Sciatic nerve (tissue), 2 donors: ENCODE results near the gene IGSF9B. TPM values are rescaled to one million over a fixed set of nuclear protein-coding genes. Genes with fewer than 3 reads are reported as not detected.

Experiments
- ATAC-seq: fragments of 200-7000 bp; cut with Tn5 transposase; one replicate; pipeline ENCODE4 v1.9.1; 2020; ENCODE audit warnings: mild to moderate bottlenecking, moderate library complexity
- DNase-seq: peaks from one replicate; pipeline ENCODE4 v3.0.0-alpha.2; 2020; ENCODE audit warnings: low spot score
- intact Hi-C: fragments of 100-400 bp; cut with DNase I; formaldehyde crosslinking; loops from one replicate; pipeline ENCODE4 v1.14.2; 2022
- total RNA-seq: library from RNA; stranded (reverse); fragmentation: NEBNext Ultra II Directional; extraction: Animal tissue kit (Norgen Biotek cat#: 25700); gene quantifications from one replicate; pipeline ENCODE4 v1.2.1, GENCODE V29; 2021
- donor health status: DM: no; HTN: no; CAD: no.
- donor health status: DM: no; HTN: no; CAD: no.

IGSF9B gene
- total RNA-seq, 1 donor from 2014 or later, result 13.5 TPM

DNA sequence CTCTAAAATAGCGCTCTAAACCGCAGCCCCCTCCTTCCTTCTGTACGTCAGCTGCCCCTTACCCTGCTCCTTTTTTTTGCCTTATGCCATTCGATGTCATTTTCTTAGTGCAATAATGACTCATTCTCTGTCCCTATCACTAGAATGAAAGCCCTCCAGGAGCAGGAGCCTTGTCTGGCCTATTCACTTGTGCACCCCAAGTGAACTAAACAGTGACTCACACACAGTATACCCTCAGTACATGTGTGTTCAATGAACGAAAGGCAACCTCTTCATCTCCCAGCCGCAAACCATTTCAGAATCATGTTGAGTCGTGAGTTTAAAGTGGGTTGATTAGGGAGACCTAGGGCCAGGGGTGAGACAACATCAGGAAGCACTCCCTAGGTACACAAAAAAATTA is 60.7 kb downstream of the IGSF9B start:
- ATAC-seq, result no peak
- intact Hi-C loops, result no loop called here
- peak; percentile 6 for DNase-seq

DNA sequence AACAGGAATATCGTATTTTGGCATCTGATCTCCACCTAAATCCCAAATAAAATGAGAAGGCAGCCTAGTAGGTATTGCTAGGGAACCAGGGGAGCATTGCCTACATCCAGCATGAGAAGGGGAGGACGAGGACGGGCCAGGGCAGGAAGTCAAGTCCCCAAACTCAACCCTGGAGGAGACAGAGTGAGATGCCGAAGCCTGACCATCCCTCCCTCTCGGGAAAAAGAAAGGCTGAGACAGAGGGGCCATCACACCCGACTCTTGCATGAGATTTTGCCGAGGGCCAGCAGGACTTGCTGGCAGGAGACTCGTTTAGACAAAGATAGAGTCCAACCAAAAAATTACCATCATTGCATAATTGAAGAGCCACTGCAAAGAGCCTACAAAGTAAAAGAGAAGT is 61.2 kb downstream of the IGSF9B start:
- intact Hi-C loops, result no loop called here
- no peak for DNase-seq
- no peak for ATAC-seq

GRCh38 chr11:133895061-133895479 is 61.7 kb downstream of the IGSF9B start:
- intact Hi-C loops, result no loop called here
- DNase-seq (no peak), ATAC-seq (no peak)

- no peak for DNase-seq
- ATAC-seq, result no peak
- intact Hi-C loops, result no loop called here
These were observed 63.4 kb downstream of the IGSF9B start for GRCh38 chr11:133893381-133893780.

- intact Hi-C loops, result no loop called here
- no peak for DNase-seq
- ATAC-seq, result no peak
These were observed 64.0 kb downstream of the IGSF9B start for GRCh38 chr11:133892584-133893380.

- DNase-seq (no peak), ATAC-seq (no peak)
- intact Hi-C loops, result no loop called here
These were observed 64.6 kb downstream of the IGSF9B start for GRCh38 chr11:133892126-133892525.

DNA sequence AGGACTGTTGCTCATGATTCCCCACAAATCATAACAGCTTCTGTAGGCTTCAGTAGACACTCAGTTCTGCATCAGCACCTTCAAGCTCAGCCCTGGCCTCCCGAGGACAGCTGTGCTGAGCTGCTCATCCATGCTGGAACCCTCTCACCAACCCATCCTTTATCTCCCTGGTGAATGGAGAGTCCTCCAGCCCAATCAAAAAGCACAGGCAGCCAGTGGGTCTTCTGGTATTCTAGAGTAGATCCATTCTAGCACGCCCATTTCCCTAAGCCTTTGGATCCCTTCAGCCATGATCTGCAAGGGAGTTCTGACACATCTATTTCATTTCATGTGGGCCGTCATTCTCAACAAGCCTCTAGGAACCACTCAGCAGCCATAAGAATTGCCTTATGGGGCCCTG is 66.9 kb downstream of the IGSF9B start:
- intact Hi-C loops, result no loop called here
- ATAC-seq (no peak), DNase-seq (no peak)

GRCh38 chr11:133889188-133889587 is 67.6 kb downstream of the IGSF9B start:
- intact Hi-C loops, result no loop called here
- ATAC-seq (no peak), DNase-seq (no peak)

DNA sequence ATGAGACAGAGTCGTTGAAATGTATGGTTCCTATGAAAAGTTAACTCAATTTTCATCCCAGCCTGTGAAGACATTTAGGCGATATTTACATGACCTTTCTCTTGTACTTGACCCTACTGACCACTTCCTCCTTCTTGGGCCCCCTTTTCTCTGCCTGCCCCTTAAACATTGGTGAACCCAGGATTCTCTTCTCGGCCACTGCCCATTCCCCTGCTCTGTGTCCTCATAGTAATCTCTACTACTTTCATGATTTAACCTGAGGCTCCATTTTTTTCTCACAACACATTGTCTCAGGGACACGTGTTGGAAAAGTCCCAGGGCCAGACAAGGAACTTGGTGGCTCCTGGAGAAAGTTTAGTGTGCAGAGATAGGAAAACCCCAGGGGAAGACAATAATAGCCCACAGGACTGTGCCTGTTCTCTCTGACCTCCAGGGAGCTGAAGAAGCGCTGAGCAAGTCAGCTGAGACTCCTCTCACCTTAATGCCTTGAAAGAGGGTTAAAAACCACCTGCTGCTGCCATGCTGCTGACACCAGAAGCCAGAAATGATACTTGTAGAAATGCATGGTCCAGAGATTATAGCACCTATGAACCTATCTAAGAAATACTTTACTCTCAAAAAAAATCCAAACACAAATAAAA is 69.0 kb downstream of the IGSF9B start:
- no peak for ATAC-seq
- intact Hi-C loops, result no loop called here

GRCh38 chr11:133886029-133886428 is 70.7 kb downstream of the IGSF9B start:
- DNase-seq, result no peak
- intact Hi-C loops, result no loop called here
- no peak for ATAC-seq

More for the DNA sequence above, 69.0 kb downstream of the IGSF9B start:
- DNase-seq, result no peak

- DNase-seq, result no peak
- no peak for ATAC-seq
- intact Hi-C loops, result loop anchor here (5.0 kb wide), 1 partner anchor 445 kb away; no protein-coding TSS in a partner anchor
These were observed 84.6 kb downstream of the IGSF9B start for GRCh38 chr11:133872160-133872559.

DNA sequence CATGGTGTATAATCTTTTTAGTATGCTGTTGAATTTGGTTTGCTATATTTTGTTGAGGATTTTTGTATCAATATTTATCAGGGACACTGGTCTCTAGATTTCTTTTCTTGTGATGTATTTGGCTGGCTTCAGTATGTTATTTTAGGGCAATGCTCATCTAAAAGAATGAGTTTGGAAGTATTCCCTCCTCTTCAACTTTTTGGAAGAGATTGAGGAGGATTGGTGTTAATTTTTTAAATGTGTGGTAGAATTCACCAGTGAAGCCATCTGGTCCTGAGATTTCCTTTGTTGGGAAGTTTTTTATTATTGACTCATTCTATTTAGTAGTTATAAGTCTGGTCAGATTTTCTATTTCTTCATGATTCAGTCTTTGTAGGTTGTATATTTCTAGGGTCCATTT is 89.3 kb downstream of the IGSF9B start:
- intact Hi-C loops, result no loop called here
- DNase-seq (no peak), ATAC-seq (no peak)

DNA sequence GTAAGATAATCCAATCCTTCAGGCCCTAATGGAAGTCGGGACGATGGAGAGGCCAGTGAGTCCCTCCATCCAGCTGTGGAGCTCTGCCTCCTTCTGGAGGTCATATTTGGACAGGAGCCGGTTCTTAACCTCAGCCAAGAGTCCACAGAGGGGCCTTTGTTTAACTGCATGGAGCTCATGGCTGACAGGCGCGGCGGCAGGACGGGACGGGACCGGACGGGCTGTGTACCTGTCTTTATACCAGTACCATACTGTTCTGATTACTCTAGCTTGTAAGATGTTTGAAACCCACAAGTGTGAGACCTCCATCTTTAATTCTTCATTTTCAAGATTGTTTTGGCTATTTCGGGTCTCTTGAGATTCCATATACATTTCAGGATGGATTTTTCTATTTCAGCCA is 91.3 kb downstream of the IGSF9B start:
- intact Hi-C loops, result no loop called here
- DNase-seq (no peak), ATAC-seq (no peak)

DNA sequence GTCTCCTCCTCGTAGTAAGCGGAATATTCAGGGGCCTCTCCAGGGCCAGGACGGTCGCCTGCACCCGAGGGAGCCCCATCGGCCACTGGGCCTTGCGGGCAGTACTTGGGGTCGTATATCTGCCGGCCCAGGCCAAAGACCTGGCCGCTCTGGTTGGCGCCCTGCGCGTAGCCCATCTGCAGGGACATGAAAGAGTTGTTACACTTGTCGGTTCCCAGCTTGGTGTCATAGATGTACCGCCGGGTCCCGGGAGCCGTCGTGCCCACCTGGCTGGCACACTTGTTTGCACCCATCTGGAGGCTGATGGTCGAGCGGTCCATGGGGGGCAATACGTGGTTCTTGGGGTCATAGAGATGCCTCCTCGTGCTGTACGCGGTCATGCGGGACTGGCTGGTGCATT is 92.0 kb downstream of the IGSF9B start:
- DNase-seq (no peak), ATAC-seq (no peak)
- intact Hi-C loops, result no loop called here

- DNase-seq (no peak), ATAC-seq (no peak)
- intact Hi-C loops, result no loop called here
These were observed 96.6 kb downstream of the IGSF9B start for GRCh38 chr11:133860151-133860550.

Other genes starting within 250 kb of the IGSF9B start
- not detected for gene SPATA19, start 111.5 kb downstream of the IGSF9B start, total RNA-seq
- 126 TPM for gene JAM3, start 112.1 kb upstream of the IGSF9B start, total RNA-seq